ENCODE measurements around the gene NECAB3.

Gene NECAB3

GRCh38 chr20:33696448-33696847, 22.2 kb upstream of the NECAB3 start:
- DNase-seq (ENCODE audit: low read depth), result no peak

GRCh38 chr20:33694639-33695012, 20.4 kb upstream of the NECAB3 start:
- DNase-seq (ENCODE audit: low read depth), result no peak

- DNase-seq (ENCODE audit: low read depth), result no peak
These were observed 19.8 kb upstream of the NECAB3 start for GRCh38 chr20:33693741-33694638.

GRCh38 chr20:33693289-33693688, 19.1 kb upstream of the NECAB3 start:
- no peak for DNase-seq (ENCODE audit: low read depth)

- DNase-seq (ENCODE audit: low read depth), result no peak
These were observed 15.7 kb upstream of the NECAB3 start for GRCh38 chr20:33689973-33690372.

GRCh38 chr20:33689493-33689892, 15.3 kb upstream of the NECAB3 start:
- DNase-seq (ENCODE audit: low read depth), result no peak

- DNase-seq (ENCODE audit: low read depth), result no peak
These were observed 14.8 kb upstream of the NECAB3 start for GRCh38 chr20:33688938-33689424.

- no peak for DNase-seq (ENCODE audit: low read depth)
These were observed 14.0 kb upstream of the NECAB3 start for GRCh38 chr20:33687993-33688937.

GRCh38 chr20:33687370-33687915, 13.2 kb upstream of the NECAB3 start:
- no peak for DNase-seq (ENCODE audit: low read depth)

- DNase-seq (ENCODE audit: low read depth), result no peak
These were observed 12.7 kb upstream of the NECAB3 start for GRCh38 chr20:33686984-33687366.

GRCh38 chr20:33686100-33686983, 12.1 kb upstream of the NECAB3 start, which contains the start of gene E2F1:
E2F1 (minus strand) TSS chr20:33686385; CDS start chr20:33686264, 121 bp downstream.
- DNase-seq (ENCODE audit: low read depth), result peak; percentile 94

GRCh38 chr20:33685328-33686099, 11.3 kb upstream of the NECAB3 start:
- no peak for DNase-seq (ENCODE audit: low read depth)

- no peak for DNase-seq (ENCODE audit: low read depth)
These were observed 10.5 kb upstream of the NECAB3 start for GRCh38 chr20:33684533-33685327.

- DNase-seq (ENCODE audit: low read depth), result no peak
These were observed 7.6 kb upstream of the NECAB3 start for GRCh38 chr20:33681728-33682353.

- no peak for DNase-seq (ENCODE audit: low read depth)
These were observed 7.1 kb upstream of the NECAB3 start for GRCh38 chr20:33681288-33681687.

- DNase-seq (ENCODE audit: low read depth), result no peak
These were observed 6.5 kb upstream of the NECAB3 start for GRCh38 chr20:33680686-33681085.

- DNase-seq (ENCODE audit: low read depth), result peak; percentile 35
These were observed 5.7 kb upstream of the NECAB3 start for GRCh38 chr20:33679758-33680485.

GRCh38 chr20:33677991-33678702, 3.9 kb upstream of the NECAB3 start:
- no peak for DNase-seq (ENCODE audit: low read depth)
